GM19452 (cell line): ENCODE results near the gene ZNF213.
A peak's percentile ranks its signal among the peaks of the same experiment; 100 is the strongest.

Source experiments
- ATAC-seq: cut with Tn5 transposase; IDR thresholded peaks from one replicate; pipeline ENCODE4 v1.9.1; 2021; ENCODE audit not compliant: unreplicated experiment

Gene ZNF213

GRCh38 chr16:3145660-3146059, 10.8 kb downstream of the ZNF213 start:
- no peak for ATAC-seq

DNA sequence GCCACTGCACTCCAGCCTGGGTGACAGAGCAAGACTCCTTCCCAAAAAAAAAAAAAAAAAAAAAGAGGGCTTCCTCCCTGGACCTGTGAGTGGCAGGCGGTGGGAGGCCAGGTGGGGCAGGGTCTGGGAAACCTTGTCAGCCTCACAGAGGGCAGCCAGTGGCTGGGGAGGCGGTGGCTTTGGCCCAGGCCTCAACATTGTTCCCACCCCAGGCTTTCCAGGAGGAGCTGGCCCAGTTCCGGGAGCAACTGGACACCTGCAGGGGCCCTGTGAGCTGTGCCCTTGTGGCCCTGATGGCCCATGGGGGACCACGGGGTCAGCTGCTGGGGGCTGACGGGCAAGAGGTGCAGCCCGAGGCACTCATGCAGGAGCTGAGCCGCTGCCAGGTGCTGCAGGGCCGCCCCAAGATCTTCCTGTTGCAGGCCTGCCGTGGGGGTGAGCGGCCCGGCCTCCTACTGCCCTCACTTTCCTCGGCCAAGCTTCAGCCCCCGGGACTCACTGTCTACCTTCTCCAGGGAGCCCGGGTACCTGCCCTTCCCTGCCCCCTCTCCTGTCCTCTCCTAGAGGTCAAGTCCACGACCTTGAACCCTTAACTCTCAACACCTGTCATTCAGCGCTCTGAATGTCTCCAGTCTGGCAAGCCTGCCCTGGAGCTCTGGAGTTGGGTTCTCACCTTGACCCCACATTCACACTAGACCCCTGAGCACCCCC, 12.4 kb downstream of the ZNF213 start:
- no peak for ATAC-seq

GRCh38 chr16:3147757-3148104, 12.9 kb downstream of the ZNF213 start:
- ATAC-seq: no peak

- no peak for ATAC-seq
Observed at GRCh38 chr16:3148256-3149192, 13.7 kb downstream of the ZNF213 start.

- ATAC-seq: no peak
Observed at GRCh38 chr16:3149193-3149530, 14.3 kb downstream of the ZNF213 start.

DNA sequence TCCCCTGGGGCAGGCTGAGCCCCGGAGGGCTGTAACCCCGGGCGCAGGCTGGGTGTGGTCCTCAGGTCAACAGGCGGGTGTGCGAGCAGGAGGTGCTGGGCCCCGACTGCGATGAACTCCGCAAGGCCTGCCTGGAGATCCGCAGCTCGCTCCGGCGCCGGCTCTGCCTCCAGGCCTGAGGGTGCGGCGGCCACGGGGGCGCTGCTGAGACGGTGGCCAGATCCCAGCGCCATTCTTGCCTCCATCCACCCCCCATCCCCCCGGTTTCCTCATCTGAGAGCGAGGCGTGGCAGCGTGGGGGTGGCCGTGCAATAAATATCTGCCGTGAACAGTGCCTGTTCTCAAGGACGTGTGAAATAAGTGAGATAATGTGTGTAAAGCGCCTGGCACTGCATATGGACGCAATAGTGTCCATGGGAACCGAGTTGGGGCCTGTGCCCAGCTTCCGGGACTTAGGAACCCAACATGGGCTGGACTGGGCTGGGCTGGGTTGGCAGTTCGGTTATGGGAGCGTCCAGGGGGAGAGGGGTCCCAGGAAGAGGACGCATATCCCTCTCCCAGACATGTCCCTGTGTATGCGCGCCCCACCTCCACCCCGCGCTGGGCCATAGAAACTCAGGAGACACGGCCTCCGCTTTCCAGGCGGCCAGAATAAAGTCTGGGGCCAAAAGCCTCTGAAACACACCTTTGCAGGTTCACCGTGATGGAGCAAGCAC, 15.0 kb downstream of the ZNF213 start:
- ATAC-seq: peak; percentile 10

DNA sequence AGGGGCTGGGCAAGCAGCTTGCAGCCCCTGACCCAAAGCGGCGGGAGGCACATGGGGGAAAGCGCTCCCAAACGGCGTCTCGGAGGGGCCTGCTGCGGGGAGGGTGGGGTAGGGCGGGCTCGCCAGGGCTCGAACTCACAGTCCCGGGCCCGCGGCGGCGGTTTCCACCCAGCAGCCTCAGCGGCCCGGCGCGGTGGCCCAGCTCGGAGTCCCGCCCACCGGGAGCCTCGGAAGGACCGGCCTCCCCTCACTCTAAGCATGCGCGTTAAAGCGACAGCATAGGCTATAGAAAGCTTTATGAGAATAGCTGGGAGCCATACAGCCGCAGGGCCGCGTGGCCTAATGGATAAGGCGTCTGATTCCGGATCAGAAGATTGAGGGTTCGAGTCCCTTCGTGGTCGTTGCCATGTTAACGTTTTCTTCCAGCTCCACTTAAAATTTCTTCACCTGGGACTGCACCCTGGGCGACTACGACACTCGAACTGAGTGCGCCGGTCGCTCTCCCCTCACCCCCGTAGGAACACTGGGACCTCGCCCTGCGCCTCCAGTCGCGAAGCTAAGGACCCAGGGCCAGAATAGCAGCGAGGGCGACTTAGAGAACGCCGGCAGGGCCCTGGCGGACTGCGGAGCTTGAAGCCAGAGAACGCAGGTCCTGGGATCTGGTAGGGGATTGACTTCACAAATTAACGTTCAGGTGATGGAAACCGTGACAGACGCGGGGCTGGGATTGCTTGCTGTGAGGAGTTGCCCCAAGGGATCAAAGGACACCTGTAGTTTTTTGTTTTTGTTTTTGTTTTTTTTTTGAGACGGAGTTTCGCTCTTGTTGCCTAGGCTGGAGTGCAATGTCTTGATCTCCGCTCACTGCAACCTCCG, 15.8 kb downstream of the ZNF213 start:
- ATAC-seq: peak; percentile 62

GRCh38 chr16:3152027-3152276, 17.1 kb downstream of the ZNF213 start:
- no peak for ATAC-seq

GRCh38 chr16:3152277-3152990, 17.6 kb downstream of the ZNF213 start:
- no peak for ATAC-seq

DNA sequence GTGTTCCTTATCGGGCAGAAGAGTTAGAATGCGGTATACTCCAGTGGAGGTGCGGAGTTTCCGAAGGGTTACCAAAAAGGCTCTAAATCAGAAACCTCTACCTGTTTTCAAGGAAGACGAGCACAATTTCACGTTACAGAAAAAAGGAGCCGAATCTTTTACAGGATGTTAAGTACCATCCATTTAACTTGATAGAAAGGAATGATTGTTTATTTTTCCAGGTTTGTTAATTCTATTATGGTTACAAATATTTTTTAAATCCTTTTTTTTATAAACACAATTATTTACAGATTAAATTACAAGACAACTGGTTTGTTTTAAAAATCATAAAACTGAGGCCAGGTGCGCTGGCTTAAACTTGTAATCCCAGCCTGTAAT, 18.2 kb downstream of the ZNF213 start:
- ATAC-seq: no peak

DNA sequence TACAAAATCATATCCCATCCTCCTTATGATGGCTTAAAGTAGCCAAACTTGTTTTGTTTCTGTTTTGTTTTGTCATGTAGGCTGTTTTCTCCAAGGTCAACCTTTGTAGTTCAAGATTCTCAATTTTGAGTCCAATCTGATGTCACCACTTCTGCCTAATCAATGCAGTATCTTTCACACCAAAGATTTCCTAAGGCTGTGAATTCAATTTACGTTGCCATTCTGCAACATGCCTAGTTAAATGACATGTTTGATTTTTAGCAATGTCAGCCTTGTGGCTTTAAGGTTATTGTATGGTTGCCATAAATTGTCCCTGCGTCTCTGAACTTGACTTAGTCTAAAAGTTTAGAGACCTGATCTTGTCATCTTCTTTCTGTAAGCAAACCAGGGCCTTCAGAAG, 20.4 kb downstream of the ZNF213 start:
- no peak for ATAC-seq

GRCh38 chr16:3155972-3156371, 21.1 kb downstream of the ZNF213 start:
- ATAC-seq: no peak

DNA sequence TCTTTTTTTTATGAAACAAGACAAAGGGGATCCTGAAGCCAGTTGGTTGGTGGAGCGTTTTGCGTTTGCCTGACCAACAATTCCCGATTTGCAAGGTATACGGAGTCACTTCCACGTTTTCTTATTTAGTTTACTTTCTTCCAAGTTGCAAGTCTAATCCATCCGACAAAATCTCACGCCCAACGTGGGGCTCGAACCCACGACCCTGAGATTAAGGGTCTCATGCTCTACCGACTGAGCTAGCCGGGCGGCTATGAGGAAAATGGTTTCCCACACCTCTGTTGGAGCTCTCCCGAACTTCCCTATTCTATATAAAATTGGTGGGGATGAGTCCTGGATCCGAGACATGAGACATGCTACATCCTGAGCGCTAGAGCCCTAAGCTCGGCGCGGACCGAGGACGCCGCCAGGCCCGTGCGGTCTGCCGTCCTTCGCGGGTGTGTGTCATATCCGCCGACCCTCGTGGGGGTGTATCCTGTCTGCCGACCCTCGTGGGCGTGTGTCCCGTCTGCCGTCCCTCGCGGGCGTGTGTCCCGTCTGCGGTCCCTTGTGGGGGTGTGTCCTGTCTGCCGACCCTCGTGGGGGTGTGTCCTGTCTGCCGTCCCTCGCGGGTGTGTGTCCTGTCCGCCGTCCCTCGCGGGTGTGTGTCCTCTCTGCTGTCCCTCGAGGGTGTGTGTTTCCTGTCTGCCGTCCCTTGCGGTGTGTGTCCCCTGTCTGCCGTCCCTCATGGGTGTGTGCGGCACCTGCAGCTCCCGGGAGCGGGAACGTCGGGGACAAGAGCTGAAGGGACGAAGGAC, 22.6 kb downstream of the ZNF213 start:
- no peak for ATAC-seq

- no peak for ATAC-seq
Observed at GRCh38 chr16:3158026-3158509, 23.2 kb downstream of the ZNF213 start.

DNA sequence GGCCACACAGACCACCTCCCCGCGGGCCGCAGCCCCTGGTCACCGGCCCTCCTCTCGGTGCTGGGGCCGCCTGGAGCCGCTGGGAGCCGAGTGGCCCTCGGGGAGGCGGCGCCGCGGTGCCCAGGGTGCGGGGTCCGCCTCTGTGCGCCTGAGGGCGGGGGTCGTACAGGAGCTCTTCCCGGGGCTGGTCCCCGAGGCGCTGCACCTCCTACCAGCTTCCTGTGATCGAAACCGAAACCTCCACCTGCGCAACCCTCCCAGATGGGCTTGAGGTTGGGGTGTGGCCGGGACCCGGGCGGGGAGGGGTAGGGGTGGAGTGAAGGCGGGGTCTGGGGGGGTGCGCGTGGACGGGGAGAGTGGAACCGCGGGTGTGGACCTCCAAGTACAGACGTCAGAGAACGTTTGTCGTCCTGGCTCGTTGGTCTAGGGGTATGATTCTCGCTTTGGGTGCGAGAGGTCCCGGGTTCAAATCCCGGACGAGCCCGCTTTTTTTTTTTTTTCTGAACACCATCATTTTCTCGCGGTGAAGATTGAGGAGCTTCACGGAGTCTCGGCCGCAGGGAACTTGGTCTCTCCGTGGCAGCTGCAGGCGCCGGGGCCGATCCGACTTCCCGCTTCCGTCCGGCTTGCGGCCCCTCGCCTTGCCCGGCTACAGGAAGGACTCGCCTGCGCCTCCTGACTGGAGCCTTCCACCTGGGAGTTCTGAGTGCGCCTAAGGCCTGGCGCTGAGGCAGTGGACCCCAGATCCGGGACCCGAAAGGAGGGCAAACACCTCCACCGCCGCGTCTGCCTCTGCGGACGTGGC, 23.9 kb downstream of the ZNF213 start:
- peak; percentile 50 for ATAC-seq

DNA sequence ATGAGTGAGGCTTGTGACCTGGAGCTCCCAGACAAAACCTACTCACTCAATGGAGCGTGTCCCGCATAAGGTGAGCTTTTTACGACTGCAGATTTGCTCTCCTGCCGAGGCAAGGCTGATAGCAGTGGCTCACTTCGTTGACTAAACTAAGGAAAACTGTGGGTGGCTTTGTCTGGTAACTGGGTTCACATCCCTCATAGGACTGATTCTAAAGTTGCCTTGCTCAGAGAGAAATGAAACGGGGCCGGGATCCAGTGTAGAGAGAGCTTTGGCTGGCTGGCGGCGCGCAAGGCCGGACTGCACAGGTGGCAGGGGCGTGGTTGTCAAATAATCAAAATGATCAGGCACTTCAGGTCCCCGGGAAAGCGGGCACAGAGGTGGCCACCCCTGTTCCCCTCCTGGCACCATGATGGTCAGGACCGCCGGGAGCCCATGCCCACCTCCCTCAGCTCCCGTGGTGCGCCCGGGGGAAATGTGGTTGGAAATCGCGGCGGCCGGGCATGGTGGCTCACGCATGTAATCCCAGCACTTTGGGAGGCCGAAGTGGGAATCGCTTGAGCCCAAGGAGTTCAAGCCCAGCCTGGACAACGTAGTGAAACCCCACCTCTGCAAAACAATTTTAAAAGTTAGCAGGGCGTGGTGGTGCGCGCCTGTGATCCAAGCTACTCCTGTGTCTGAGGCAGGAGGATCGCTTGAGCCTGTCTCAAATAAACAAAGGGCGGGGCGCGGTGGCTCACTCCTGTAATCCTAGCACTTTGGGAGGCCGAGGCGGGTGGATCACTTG, 26.6 kb downstream of the ZNF213 start:
- no peak for ATAC-seq

DNA sequence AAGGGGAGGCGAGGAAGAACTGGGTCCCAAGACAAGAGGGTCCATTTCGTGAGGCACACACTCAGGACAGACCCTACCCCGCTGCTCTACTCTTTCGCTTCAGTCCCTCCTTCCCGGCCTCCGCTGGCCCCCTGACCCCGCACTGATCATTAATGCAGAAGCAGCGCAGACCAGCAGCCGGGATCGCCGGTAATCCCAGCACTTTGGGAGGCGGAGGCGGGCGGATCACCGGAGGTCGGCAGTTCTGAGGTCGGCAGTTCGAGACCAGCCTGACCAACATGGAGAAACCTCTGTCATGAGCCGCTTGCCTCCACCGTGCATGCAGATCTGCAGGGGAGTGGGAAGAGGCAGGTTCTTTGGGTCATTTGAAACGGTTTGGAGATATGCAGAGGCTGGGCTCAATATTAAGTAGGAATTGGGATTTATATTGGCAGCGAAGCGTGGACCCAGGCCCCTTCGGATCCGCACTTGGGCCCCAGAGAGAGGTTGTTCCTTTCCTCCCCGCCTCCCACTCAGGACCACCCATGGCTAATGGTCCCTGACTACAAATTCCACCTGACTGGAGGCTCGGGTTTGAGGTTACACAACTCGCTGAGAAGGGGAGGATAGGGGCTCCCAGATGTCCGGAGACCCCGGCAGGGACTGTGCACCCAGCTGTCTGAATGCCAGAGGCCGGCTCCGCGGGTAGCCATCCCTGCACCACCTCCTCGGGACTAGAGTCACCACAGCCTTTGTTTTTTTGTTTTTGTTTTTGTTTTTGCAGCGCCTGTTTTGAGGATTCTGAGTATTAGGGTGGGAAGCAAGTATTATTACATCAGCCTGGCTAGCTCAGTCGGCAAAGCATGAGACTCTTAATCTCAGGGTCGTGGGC, 29.5 kb downstream of the ZNF213 start:
- ATAC-seq: no peak
